HG02798 (cell line): Measurements from ENCODE around the gene ATP10B.
"Not testable (repeated sequence)": the region's sequence is repeated elsewhere in the genome, so short reads cannot be mapped to it uniquely, and the experiment has no call there.

Experiments
- ATAC-seq: cut with Tn5 transposase; IDR thresholded peaks from one replicate; pipeline ENCODE4 v1.9.1; 2021; ENCODE audit warnings: mild to moderate bottlenecking; ENCODE audit not compliant: unreplicated experiment, poor library complexity

The ATP10B gene

GRCh38 chr5:160852049-160852448 is at the start of gene ATP10B:
Gene ATP10B, minus strand, starts transcription at chr5:160852211. Its CDS starts 164,137 bp downstream, at chr5:160688074.
- no peak for ATAC-seq

GRCh38 chr5:160901656-160902055 is 49.6 kb upstream of the ATP10B start:
- no peak for ATAC-seq

- ATAC-seq: no peak
These were observed 47.7 kb upstream of the ATP10B start for GRCh38 chr5:160899735-160900134.

- not testable (repeated sequence) for ATAC-seq
These were observed 41.4 kb upstream of the ATP10B start for GRCh38 chr5:160893180-160893964.

- no peak for ATAC-seq
These were observed 35.8 kb upstream of the ATP10B start for GRCh38 chr5:160887780-160888179.

GRCh38 chr5:160873560-160874200 is 21.7 kb upstream of the ATP10B start:
- ATAC-seq: not testable (repeated sequence)

GRCh38 chr5:160869989-160870521 is 18.0 kb upstream of the ATP10B start:
- no peak for ATAC-seq

- ATAC-seq: no peak
These were observed 16.0 kb upstream of the ATP10B start for GRCh38 chr5:160867976-160868375.

- no peak for ATAC-seq
These were observed 560 bp downstream of the ATP10B start for GRCh38 chr5:160851451-160851850.

- no peak for ATAC-seq
These were observed 1.6 kb downstream of the ATP10B start for GRCh38 chr5:160850421-160850820.

GRCh38 chr5:160847526-160848085 is 4.4 kb downstream of the ATP10B start:
- no peak for ATAC-seq

GRCh38 chr5:160846642-160847041 is 5.4 kb downstream of the ATP10B start:
- ATAC-seq: no peak

GRCh38 chr5:160844177-160844576 is 7.8 kb downstream of the ATP10B start:
- ATAC-seq: no peak

GRCh38 chr5:160843240-160843639 is 8.8 kb downstream of the ATP10B start:
- ATAC-seq: peak; percentile 94

GRCh38 chr5:160837749-160838593 is 14.0 kb downstream of the ATP10B start:
- ATAC-seq: no peak

GRCh38 chr5:160837211-160837610 is 14.8 kb downstream of the ATP10B start:
- ATAC-seq: no peak

- peak; percentile 53 for ATAC-seq
These were observed 16.0 kb downstream of the ATP10B start for GRCh38 chr5:160835818-160836528.

GRCh38 chr5:160835376-160835775 is 16.6 kb downstream of the ATP10B start:
- peak; percentile 8 for ATAC-seq

GRCh38 chr5:160833806-160834205 is 18.2 kb downstream of the ATP10B start:
- no peak for ATAC-seq

- no peak for ATAC-seq
These were observed 20.2 kb downstream of the ATP10B start for GRCh38 chr5:160831801-160832200.
